IgD-negative memory B cell (primary cell): ENCODE measurements around the gene NHSL1. TPM values are rescaled to one million over a fixed set of nuclear protein-coding genes. Genes with fewer than 3 reads are reported as not detected.

Experiments
- H3K27ac Mint-ChIP-seq, 3 donors: one replicate each; pipeline ENCODE4 v1.8.0; 2020 to 2022; ENCODE audit warnings: mild to moderate bottlenecking in 3 of 3, mixed read lengths in 3 of 3, moderate library complexity in 1 of 3
- H3K27me3 Mint-ChIP-seq: one replicate; pipeline ENCODE4 v1.8.0; 2021; ENCODE audit warnings: mixed read lengths
- H3K36me3 Mint-ChIP-seq: one replicate; pipeline ENCODE4 v1.8.0; 2020; ENCODE audit warnings: mild to moderate bottlenecking, mixed read lengths
- H3K4me1 Mint-ChIP-seq, 3 donors: one replicate each; pipeline ENCODE4 v1.8.0; 2020 to 2022; ENCODE audit warnings: mixed read lengths in 3 of 3, mild to moderate bottlenecking in 1 of 3
- H3K4me3 Mint-ChIP-seq, 4 donors: one replicate each; pipeline ENCODE4 v1.8.0; 2020 to 2022; ENCODE audit warnings: mild to moderate bottlenecking in 4 of 4, mixed read lengths in 4 of 4, moderate library complexity in 3 of 4
- H3K9me3 Mint-ChIP-seq, 3 donors: one replicate each; pipeline ENCODE4 v1.8.0; 2020 to 2021; ENCODE audit warnings: mixed read lengths in 3 of 3, mild to moderate bottlenecking in 1 of 3
- polyA plus RNA-seq: library from polyadenylated mRNA; unstranded; fragments of 300-500 nt; fragmentation: Illumina TruSeq; gene quantifications from one replicate; pipeline ENCODE4 v1.2.3, GENCODE V29; 2021

Gene NHSL1
- polyA plus RNA-seq, 1 donor from 2014 or later, result not detected

DNA sequence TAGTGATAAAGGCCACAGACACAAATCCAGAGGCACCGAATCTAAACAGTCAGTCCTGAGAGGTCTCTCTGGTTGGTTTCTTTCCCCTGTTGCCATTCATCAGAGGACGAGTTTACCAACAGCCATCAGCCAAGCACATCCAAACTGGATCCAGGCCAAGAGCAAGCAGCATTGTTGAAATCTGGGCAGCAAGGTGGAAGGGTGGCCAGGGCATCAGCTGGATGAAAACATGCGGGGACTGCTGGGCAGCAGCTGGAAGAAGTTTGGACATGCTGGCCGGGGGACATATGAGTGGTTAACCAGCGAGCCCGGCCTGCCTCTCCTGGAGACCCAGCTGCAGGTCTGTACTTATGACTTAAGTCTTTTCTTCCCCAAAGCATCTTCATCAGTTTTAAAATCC is 121.5 kb downstream of the NHSL1 start, which contains the start of gene SMIM28:
Gene SMIM28 (plus strand): TSS at position 62 of the 400 bp plus-strand sequence. CDS start 168 bp downstream, at position 230.
- Mint-ChIP-seq H3K9me3 (no peaks in the 10 kb centered on the region), H3K27ac (no peak within 1 kb of the TSS), H3K4me1 (no peaks in the 10 kb centered on the region), H3K36me3 (no peaks in the 10 kb centered on the region), H3K27me3 (peaks cover 5% of the 10 kb centered on the region), H3K4me3 (no peak within 1 kb of the TSS)

DNA sequence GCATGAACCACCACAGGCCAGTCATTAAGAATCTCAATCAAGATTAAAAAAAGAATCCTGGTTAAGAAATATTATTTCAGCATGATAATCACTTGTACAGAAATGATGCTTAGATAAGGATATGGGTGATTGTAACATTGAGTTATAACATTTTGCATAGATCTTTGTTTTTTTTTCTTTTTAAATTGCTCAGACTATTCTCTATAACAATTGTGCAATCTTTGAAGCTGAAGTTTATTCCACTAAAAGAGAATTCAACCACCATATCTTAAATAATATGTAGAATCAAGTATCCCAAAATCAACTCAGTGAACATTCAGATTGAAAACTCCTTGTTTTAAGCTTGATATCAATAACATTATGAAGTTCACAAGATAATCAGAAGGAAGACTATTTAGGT is 122.3 kb downstream of the NHSL1 start:
- Mint-ChIP-seq H3K9me3 (no peaks in the 10 kb centered on the region), H3K4me1 (peaks cover 0 to 1% (median 0%) of the 10 kb centered on the region in 3 donors), H3K27me3 (peaks cover 3% of the 10 kb centered on the region), H3K4me3 (no peak overlapping the region), H3K27ac (no peak overlapping the region), H3K36me3 (no peaks in the 10 kb centered on the region)

DNA sequence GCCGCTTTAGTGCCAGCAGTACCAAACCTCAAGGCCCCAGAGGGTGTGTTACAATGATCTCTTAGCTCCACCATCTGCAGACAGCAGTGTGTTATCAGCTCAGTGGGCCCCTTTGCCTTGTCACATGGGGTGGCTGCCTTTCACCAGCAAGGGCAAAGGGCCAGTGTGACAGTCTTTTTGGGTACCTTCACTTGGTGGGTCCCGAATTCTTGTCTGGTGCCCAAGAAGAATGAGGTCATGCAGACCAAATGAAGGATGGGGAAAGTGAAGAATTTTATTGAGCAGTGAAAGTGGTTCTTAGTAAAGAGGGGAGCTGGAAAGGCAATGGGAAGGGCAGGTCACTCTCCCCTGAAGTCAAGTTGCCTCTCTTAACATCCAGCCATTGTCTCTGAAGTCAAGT is 124.5 kb downstream of the NHSL1 start:
- Mint-ChIP-seq H3K27ac (no peak overlapping the region), H3K4me3 (no peak overlapping the region), H3K27me3 (peaks cover 5% of the 10 kb centered on the region), H3K9me3 (no peaks in the 10 kb centered on the region), H3K4me1 (peaks cover 0 to 1% (median 0%) of the 10 kb centered on the region in 3 donors), H3K36me3 (no peaks in the 10 kb centered on the region)

GRCh38 chr6:138374230-138374629 is 125.1 kb downstream of the NHSL1 start:
- Mint-ChIP-seq H3K36me3 (no peaks in the 10 kb centered on the region), H3K27me3 (peaks cover 5% of the 10 kb centered on the region), H3K27ac (no peak overlapping the region)

GRCh38 chr6:138372711-138373463 is 126.4 kb downstream of the NHSL1 start:
- Mint-ChIP-seq H3K36me3 (no peaks in the 10 kb centered on the region), H3K9me3 (peaks cover 0 to 2% (median 0%) of the 10 kb centered on the region in 3 donors), H3K4me1 (peaks cover 0 to 1% (median 0%) of the 10 kb centered on the region in 3 donors), H3K27me3 (peaks cover 5% of the 10 kb centered on the region), H3K27ac (no peak overlapping the region), H3K4me3 (no peak overlapping the region)

More at GRCh38 chr6:138374230-138374629, 125.1 kb downstream of the NHSL1 start:
- no peaks in the 10 kb centered on the region for H3K9me3 Mint-ChIP-seq
- H3K4me1 Mint-ChIP-seq, result peaks cover 0 to 1% (median 0%) of the 10 kb centered on the region in 3 donors
- H3K4me3 Mint-ChIP-seq, result no peak overlapping the region

Other genes with a start within 250 kb of the NHSL1 start
- not detected for gene SMIM28, start 121.6 kb downstream of the NHSL1 start, polyA plus RNA-seq
- gene HEBP2, start 95.3 kb downstream of the NHSL1 start, polyA plus RNA-seq, result 58.8 TPM